H1 (cell line): ENCODE measurements around the gene CENPB. TPM values are rescaled to one million over a fixed set of nuclear protein-coding genes. Genes with fewer than 3 reads are reported as not detected.
A peak's percentile ranks its signal among the peaks of the same experiment; 100 is the strongest.

Experiments used
- CTCF ChIA-PET: fragments of 300-600 bp; sonication (Branson Sonifier 250); formaldehyde crosslinking; loops from one replicate; lab custom pipeline; 2021; ENCODE audit not compliant: partially characterized antibody; lab: Charles Lee
- POLR2A ChIA-PET: fragments of 300-600 bp; sonication (Branson Sonifier 250); formaldehyde crosslinking; loops from one replicate; lab custom pipeline; 2021; ENCODE audit warnings: inconsistent platforms; ENCODE audit not compliant: partially characterized antibody; lab: Charles Lee
- DNase-seq, 2 experiments: peaks; one replicate each; pipeline versions ENCODE4 v3.0.0 to v3.0.0-alpha.2; 2010 to 2022; ENCODE audit warnings: low spot score in 2 of 2, low read depth in 1 of 2, mixed read lengths in 1 of 2
- FAIRE-seq: peaks from 2 replicates; lab custom pipeline; 2011; peaks lifted over from hg19 to GRCh38; lab: Jason Lieb, UNC
- H2AFZ ChIP-seq: 2 replicates; pipeline ENCODE4 v1.8.1; 2012; ENCODE audit warnings: low read length, inconsistent platforms
- H2AK5ac ChIP-seq: 2 replicates; pipeline ENCODE4 v1.6.1; 2013; ENCODE audit warnings: low read depth, low read length
- H2BK120ac ChIP-seq: replicated peaks from 2 replicates; pipeline ENCODE3; 2013; ENCODE audit warnings: low read depth, low read length, inconsistent platforms
- H2BK12ac ChIP-seq: 2 replicates; pipeline ENCODE4 v1.6.1; 2013; ENCODE audit warnings: low read depth, low read length
- H2BK15ac ChIP-seq: 2 replicates; pipeline ENCODE4 v1.6.1; 2013; ENCODE audit warnings: low read length
- H2BK20ac ChIP-seq: 2 replicates; pipeline ENCODE4 v1.6.1; 2013; ENCODE audit warnings: low read length
- H2BK5ac ChIP-seq: 2 replicates; pipeline ENCODE4 v1.6.1; 2013; ENCODE audit warnings: low read depth, low read length
- H3K14ac ChIP-seq: 2 replicates; pipeline ENCODE4 v1.6.1; 2013; ENCODE audit warnings: inconsistent platforms; ENCODE audit not compliant: insufficient read length
- H3K18ac ChIP-seq: 2 replicates; pipeline ENCODE4 v1.6.1; 2013; ENCODE audit warnings: low read length; ENCODE audit errors: extremely low read depth
- H3K23ac ChIP-seq: 2 replicates; pipeline ENCODE4 v1.6.1; 2013; ENCODE audit warnings: inconsistent platforms; ENCODE audit not compliant: insufficient read length
- H3K23me2 ChIP-seq: 2 replicates; pipeline ENCODE4 v1.6.1; 2013; ENCODE audit warnings: low read depth, low read length
- H3K27ac ChIP-seq: 2 replicates; pipeline ENCODE4 v1.6.1; 2011; ENCODE audit warnings: low read depth, low read length, inconsistent platforms
- H3K27me3 ChIP-seq, 4 experiments: replicated peaks in 1 of 4; 1 replicate in 1 of 4; 2 replicates in 3 of 4; pipeline versions ENCODE4 v1.6.1 to v1.8.1; 2011 to 2013; ENCODE audit warnings: low read length in 3 of 4, mild to moderate bottlenecking in 3 of 4, inconsistent platforms in 2 of 4, mixed read lengths in 2 of 4, moderate library complexity in 1 of 4; ENCODE audit not compliant: control insufficient read depth in 3 of 4, insufficient read depth in 3 of 4; ENCODE audit errors: extremely low read depth in 1 of 4
- H3K36me3 ChIP-seq, 4 experiments: 2 replicates each; pipeline versions ENCODE4 v1.6.1 to v1.8.1; 2011 to 2013; ENCODE audit warnings: mild to moderate bottlenecking in 4 of 4, low read length in 3 of 4, moderate library complexity in 2 of 4, control low read depth in 1 of 4, inconsistent platforms in 1 of 4; ENCODE audit not compliant: insufficient read depth in 4 of 4, control insufficient read depth in 2 of 4
- H3K4ac ChIP-seq: replicated peaks from 2 replicates; pipeline ENCODE3; 2013; ENCODE audit warnings: low read length, low read depth, mixed read lengths, inconsistent platforms; ENCODE audit not compliant: insufficient read length
- H3K4me1 ChIP-seq, 4 experiments: replicated peaks in 1 of 4; 1 replicate in 1 of 4; 2 replicates in 3 of 4; pipeline versions ENCODE4 v1.6.1 to v1.8.1; 2011 to 2013; ENCODE audit warnings: low read length in 3 of 4, inconsistent platforms in 2 of 4, mixed read lengths in 1 of 4; ENCODE audit not compliant: insufficient read depth in 4 of 4, control insufficient read depth in 3 of 4
- H3K4me2 ChIP-seq, 2 experiments: 2 replicates each; pipeline versions ENCODE4 v1.6.1 to v1.8.1; 2011 to 2013; ENCODE audit warnings: low read depth in 2 of 2, low read length in 2 of 2, control low read depth in 1 of 2, inconsistent platforms in 1 of 2, mild to moderate bottlenecking in 1 of 2; ENCODE audit not compliant: insufficient read depth in 1 of 2
- H3K4me3 ChIP-seq, 4 experiments: fragments of 200-600, 300-600 bp in 1 of 4; sonication (generic), shearing (Covaris generic), sonication (Bioruptor Twin) in 1 of 4; 2 replicates each; pipeline versions ENCODE4 v1.5.1 to v1.8.1; 2011 to 2016; ENCODE audit warnings: low read length in 4 of 4, low read depth in 3 of 4, control low read depth in 2 of 4, inconsistent platforms in 2 of 4, mild to moderate bottlenecking in 2 of 4, mixed read lengths in 1 of 4, moderate library complexity in 1 of 4; ENCODE audit not compliant: insufficient read depth in 2 of 4; ENCODE audit errors: extremely low read depth in 1 of 4
- H3K56ac ChIP-seq: replicated peaks from 2 replicates; pipeline ENCODE3; 2013; ENCODE audit warnings: low read depth, mild to moderate bottlenecking, mixed read lengths, low read length, inconsistent platforms; ENCODE audit not compliant: insufficient read length
- H3K79me1 ChIP-seq: 2 replicates; pipeline ENCODE4 v1.6.1; 2013; ENCODE audit warnings: low read depth, low read length, control low read depth
- H3K79me2 ChIP-seq, 2 experiments: 2 replicates each; pipeline versions ENCODE4 v1.6.1 to v1.8.1; 2012 to 2013; ENCODE audit warnings: low read length in 2 of 2, mild to moderate bottlenecking in 2 of 2, inconsistent platforms in 1 of 2; ENCODE audit not compliant: insufficient read depth in 2 of 2, control insufficient read depth in 1 of 2
- H3K9ac ChIP-seq, 4 experiments: replicated peaks in 1 of 4; 1 replicate in 1 of 4; 2 replicates in 3 of 4; pipeline versions ENCODE4 v1.6.1 to v1.8.1; 2011 to 2013; ENCODE audit warnings: low read depth in 3 of 4, low read length in 3 of 4, control low read depth in 2 of 4, mild to moderate bottlenecking in 2 of 4, moderate library complexity in 2 of 4, inconsistent platforms in 1 of 4; ENCODE audit errors: extremely low read depth in 1 of 4
- H3K9me3 ChIP-seq, 2 experiments: 2 replicates each; pipeline versions ENCODE4 v1.6.1 to v1.8.1; 2012 to 2013; ENCODE audit warnings: mild to moderate bottlenecking in 2 of 2, moderate library complexity in 2 of 2, control low read depth in 1 of 2, inconsistent platforms in 1 of 2, low read depth in 1 of 2, low read length in 1 of 2, mixed read lengths in 1 of 2; ENCODE audit not compliant: insufficient read depth in 2 of 2
- H4K20me1 ChIP-seq, 2 experiments: replicated peaks in 1 of 2; 2 replicates each; pipeline versions ENCODE3 to v1.8.1; 2011 to 2013; ENCODE audit warnings: inconsistent platforms in 2 of 2, low read length in 2 of 2, mild to moderate bottlenecking in 1 of 2; ENCODE audit not compliant: insufficient read depth in 2 of 2, control insufficient read depth in 1 of 2
- H4K5ac ChIP-seq: 2 replicates; pipeline ENCODE4 v1.6.1; 2013; ENCODE audit warnings: low read length, low read depth, mixed read lengths, inconsistent platforms; ENCODE audit not compliant: insufficient read length
- H4K8ac ChIP-seq: 2 replicates; pipeline ENCODE4 v1.8.0; 2013; ENCODE audit warnings: mild to moderate bottlenecking, moderate library complexity, low read length, inconsistent platforms; ENCODE audit not compliant: insufficient read depth; ENCODE audit errors: extremely low read depth
- H4K91ac ChIP-seq: replicated peaks from 2 replicates; pipeline ENCODE3; 2013; ENCODE audit warnings: low read length, mixed read lengths, inconsistent platforms; ENCODE audit not compliant: insufficient read length
- ATF2 ChIP-seq: IDR thresholded peaks from 2 replicates; pipeline ENCODE4 v1.6.1; 2012; ENCODE audit warnings: low read length, inconsistent platforms
- PHF8 ChIP-seq: fragments of 200-600 bp; sonication (generic); conservative IDR thresholded peaks from 2 replicates; pipeline ENCODE4 v1.7.1; 2012; ENCODE audit warnings: low read depth, mild to moderate bottlenecking, inconsistent platforms, low read length, moderate library complexity
- RBBP5 ChIP-seq: IDR thresholded peaks from 2 replicates; pipeline ENCODE4 v1.7.1; 2012; ENCODE audit warnings: low read depth, mild to moderate bottlenecking, inconsistent platforms, low read length, moderate library complexity, borderline replicate concordance
- SIRT6 ChIP-seq: IDR thresholded peaks from one replicate; pipeline ENCODE4 v1.7.1; 2012; ENCODE audit warnings: low read length, inconsistent platforms
- SP1 ChIP-seq: IDR thresholded peaks from 2 replicates; pipeline ENCODE4 v1.6.1; 2011; ENCODE audit warnings: low read depth, low read length
- SP4 ChIP-seq: IDR thresholded peaks from 2 replicates; pipeline ENCODE4 v1.6.1; 2012; ENCODE audit warnings: low read length, inconsistent platforms
- TCF12 ChIP-seq: IDR thresholded peaks from 2 replicates; pipeline ENCODE4 v1.6.1; 2011; ENCODE audit warnings: low read depth, mild to moderate bottlenecking, low read length
- YY1 ChIP-seq: IDR thresholded peaks from 2 replicates; pipeline ENCODE4 v1.6.1; 2011; ENCODE audit warnings: low read depth, mild to moderate bottlenecking, low read length
- WGBS, 2 experiments: shearing (Covaris generic) in 1 of 2; methylation state at CpG; one replicate each; pipeline versions ENCODE4 v1.1.6 to v1.1.7; 2013 to 2015; ENCODE audit warnings: low lambda C conversion rate in 2 of 2, mixed read lengths in 2 of 2, inconsistent platforms in 1 of 2, low coverage in 1 of 2, missing lambda C conversion rate in 1 of 2; ENCODE audit not compliant: insufficient replicate concordance in 2 of 2, insufficient coverage in 1 of 2, insufficient read length in 1 of 2; ENCODE audit errors: extremely low coverage in 1 of 2, missing lambda C conversion rate in 1 of 2; 5-methylcytosine and 5-hydroxymethylcytosine counted together
- polyA plus RNA-seq, 7 experiments: library from polyadenylated mRNA; depleted of rRNA in 3 of 7; stranded (reverse) in 5 of 7; unstranded in 2 of 7; fragments of >200 nt in 5 of 7; fragments of 200-250 nt in 2 of 7; gene quantifications; 1 replicate in 5 of 7; 2 replicates in 1 of 7; 4 replicates in 1 of 7; pipeline versions ENCODE4 v1.2.1 to v1.2.3, GENCODE V29; 2011 to 2013; ENCODE audit warnings: missing spikeins in 2 of 7, mixed read lengths in 2 of 7
- total RNA-seq: library from RNA; stranded (reverse); fragmentation: NEBNext Ultra II Directional; extraction: Animal tissue kit (Norgen Biotek cat#: 25700); gene quantifications from 2 replicates; pipeline ENCODE4 v1.2.1, GENCODE V29; 2021
- TF ChIP-seq, protein P1 (sequence below), 3 experiments: IDR thresholded peaks; 1 replicate in 2 of 3; 2 replicates in 1 of 3; pipeline versions ENCODE4 v1.5.1 to v1.6.1; 2011; ENCODE audit warnings: low read length in 3 of 3, mild to moderate bottlenecking in 3 of 3, inconsistent platforms in 2 of 3, low read depth in 1 of 3, moderate library complexity in 1 of 3; ENCODE audit not compliant: insufficient read depth in 1 of 3; ENCODE audit errors: control extremely low read depth in 1 of 3

The CENPB gene
- total and polyA plus RNA-seq, 2 of the 8 experiments (the other 6 are each of a cell fraction or from before 2014, with no cell fraction given): 17.7 to 51.6 TPM

GRCh38 chr20:3801299-3801698 lies 14.8 kb upstream of the CENPB start:
- H3K27me3 ChIP-seq: no peaks in the 10 kb centered on the region
- no peak overlapping the region for H3K4ac ChIP-seq
- H4K20me1 ChIP-seq: peaks cover 3% of the 10 kb centered on the region in 2 experiments
- H2BK12ac ChIP-seq: no peak overlapping the region
- H3K79me1 ChIP-seq: no peaks in the 10 kb centered on the region; the same call in 1 of the 2 replicates
- no peak overlapping the region for H4K91ac ChIP-seq
- peaks cover 9% of the 10 kb centered on the region; the same call in 1 of the 2 replicates for H3K23me2 ChIP-seq
- H3K4me2 ChIP-seq: no peak overlapping the region
- H2AFZ ChIP-seq: no peak overlapping the region
- H3K9ac ChIP-seq: no peak overlapping the region
- H3K14ac ChIP-seq: no peak overlapping the region
- H4K8ac ChIP-seq: peak overlapping the region; percentile 31; the same call in 1 of the 2 replicates
- H3K4me1 ChIP-seq: peaks cover 5 to 35% (median 28%) of the 10 kb centered on the region in 4 experiments
- H3K23ac ChIP-seq: no peak overlapping the region
- peaks cover 4 to 35% (median 30%) of the 10 kb centered on the region in 4 experiments for H3K36me3 ChIP-seq
- no peak overlapping the region for H4K5ac ChIP-seq
- no peak overlapping the region for H2BK5ac ChIP-seq
- H3K79me2 ChIP-seq: no peaks in the 10 kb centered on the region; a peak in 1 of 4 replicates
- H3K27ac ChIP-seq: no peak overlapping the region
- H2AK5ac ChIP-seq: no peak overlapping the region
- CTCF ChIA-PET: interaction anchor here (0.9 to 3.7 kb wide), 4 partner anchors 14 to 220 kb away, joined by 3 to 29 read pairs (median 3); partner anchors contain the start of gene CENPB
- 86% methylated on average over 3 of the region's 4 CpGs; no CpG with 5 or more reads in 1 of the 2 experiments for WGBS, 2 experiments
- POLR2A ChIA-PET: interaction anchor here (1.1 to 2.9 kb wide), 9 partner anchors 8 to 87 kb away, joined by 3 to 29 read pairs (median 7); partner anchors contain the start of genes AP5S1, CENPB, PANK2 and SPEF1
- H3K18ac ChIP-seq: no peak overlapping the region; the same call in 1 of the 2 replicates
- peak overlapping the region; percentile 31; the same call in 1 of the 2 replicates for H2BK15ac ChIP-seq
- H3K56ac ChIP-seq: no peak overlapping the region
- no peak overlapping the region; a peak in 1 of 8 replicates for H3K4me3 ChIP-seq
- FAIRE-seq (no peak), DNase-seq (no peak)
- peak overlapping the region; percentile 61; the same call in 1 of the 2 replicates for H2BK20ac ChIP-seq
- H2BK120ac ChIP-seq: no peak overlapping the region
- no peaks in the 10 kb centered on the region for H3K9me3 ChIP-seq
- TF ChIP-seq SIRT6 (no peak), RBBP5 (no peak), ATF2 (no peak), PHF8 (no peak), SP4 (no peak), SP1 (no peak), YY1 (no peak), TCF12 (no peak)
- TF ChIP-seq, protein P1, sequence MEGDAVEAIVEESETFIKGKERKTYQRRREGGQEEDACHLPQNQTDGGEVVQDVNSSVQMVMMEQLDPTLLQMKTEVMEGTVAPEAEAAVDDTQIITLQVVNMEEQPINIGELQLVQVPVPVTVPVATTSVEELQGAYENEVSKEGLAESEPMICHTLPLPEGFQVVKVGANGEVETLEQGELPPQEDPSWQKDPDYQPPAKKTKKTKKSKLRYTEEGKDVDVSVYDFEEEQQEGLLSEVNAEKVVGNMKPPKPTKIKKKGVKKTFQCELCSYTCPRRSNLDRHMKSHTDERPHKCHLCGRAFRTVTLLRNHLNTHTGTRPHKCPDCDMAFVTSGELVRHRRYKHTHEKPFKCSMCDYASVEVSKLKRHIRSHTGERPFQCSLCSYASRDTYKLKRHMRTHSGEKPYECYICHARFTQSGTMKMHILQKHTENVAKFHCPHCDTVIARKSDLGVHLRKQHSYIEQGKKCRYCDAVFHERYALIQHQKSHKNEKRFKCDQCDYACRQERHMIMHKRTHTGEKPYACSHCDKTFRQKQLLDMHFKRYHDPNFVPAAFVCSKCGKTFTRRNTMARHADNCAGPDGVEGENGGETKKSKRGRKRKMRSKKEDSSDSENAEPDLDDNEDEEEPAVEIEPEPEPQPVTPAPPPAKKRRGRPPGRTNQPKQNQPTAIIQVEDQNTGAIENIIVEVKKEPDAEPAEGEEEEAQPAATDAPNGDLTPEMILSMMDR (IDR thresholded peaks at IDR 0.05; ENCODE audit: control extremely low read depth in 1 of 3, insufficient read depth in 1 of 3, low read depth in 1 of 3, low read length in 3 of 3): no peak
